Left cardiac atrium (tissue), 4 donors: ENCODE data around the gene SNRPA. TPM values are rescaled to one million over a fixed set of nuclear protein-coding genes. Genes with fewer than 3 reads are reported as not detected.
A peak's percentile ranks its signal among the peaks of the same experiment; 100 is the strongest.
"Not testable (repeated sequence)": the region's sequence is repeated elsewhere in the genome, so short reads cannot be mapped to it uniquely, and the experiment has no call there.

Experiments
- ATAC-seq, 2 donors: fragments of 200-7000 bp; cut with Tn5 transposase; one replicate each; pipeline ENCODE4 v1.9.1; 2020; ENCODE audit warnings: mild to moderate bottlenecking in 2 of 2, moderate library complexity in 2 of 2
- DNase-seq: peaks from one replicate; pipeline ENCODE4 v3.0.0-alpha.2; 2020
- intact Hi-C, 2 donors: fragments of 100-400 bp; cut with DNase I; formaldehyde crosslinking; loops; one replicate each; pipeline versions ENCODE4 v1.14.1 to v1.15.1; 2022 to 2023
- total RNA-seq, 2 donors: library from RNA; stranded (reverse); fragmentation: NEBNext Ultra II Directional; extraction: Animal tissue kit (Norgen Biotek cat#: 25700); gene quantifications; one replicate each; pipeline ENCODE4 v1.2.1, GENCODE V29; 2021
- donor health status: DM: no; HTN: yes; CAD: no.
- donor health status: DM: no; HTN: yes; CAD: no; lungs with severe emphysema.
- donor health status: DM: yes; HTN: yes; CAD: no.
- donor health status: Dilated cardiomyopathy.

Gene SNRPA
- total RNA-seq, 2 donors from 2014 or later: 23.1 to 34.9 TPM

GRCh38 chr19:40717880-40718773 lies 32.9 kb upstream of the SNRPA start:
- intact Hi-C loops: loop anchor here (5.0 kb wide), 2 partner anchors 34 to 84 kb away; partner anchors contain the start of genes ACTMAP (in 1 of the 2) and SNRPA (in 1 of the 2)

GRCh38 chr19:40718774-40719391 lies 32.1 kb upstream of the SNRPA start:
- ATAC-seq (no peak), DNase-seq (peak; percentile 57)
- intact Hi-C loops: loop anchor here (5.0 kb wide), 2 partner anchors 33 to 83 kb away; partner anchors contain the start of genes ACTMAP (in 1 of the 2) and SNRPA (in 1 of the 2)

More at GRCh38 chr19:40717880-40718773, 32.9 kb upstream of the SNRPA start:
- ATAC-seq (no peak), DNase-seq (peak; percentile 66)

DNA sequence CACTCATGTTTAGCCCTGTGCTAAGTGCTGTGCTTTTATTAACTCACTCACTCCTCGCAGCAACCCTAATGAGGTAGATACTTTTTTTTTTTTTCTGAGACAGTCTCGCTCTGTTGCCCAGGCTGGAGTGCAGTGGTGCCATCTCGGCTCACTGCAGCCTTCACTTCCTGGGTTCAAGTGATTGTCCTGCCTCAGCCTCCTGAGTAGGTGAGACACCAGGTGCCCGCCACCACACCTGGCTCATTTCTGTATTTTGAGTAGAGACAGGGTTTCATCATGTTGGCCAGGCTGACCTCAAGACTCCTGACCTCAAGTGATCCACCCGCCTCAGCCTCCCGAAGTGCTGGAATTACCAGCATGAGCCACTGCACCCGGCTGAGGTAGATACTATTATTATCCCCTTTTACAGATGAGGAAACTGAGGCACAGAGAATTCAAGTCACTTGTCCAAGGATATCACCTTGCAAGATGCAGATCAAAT lies 31.5 kb upstream of the SNRPA start:
- DNase-seq (no peak), ATAC-seq (no peak)
- intact Hi-C loops: loop anchor here (5.0 kb wide), 2 partner anchors 33 to 83 kb away; partner anchors contain the start of genes ACTMAP (in 1 of the 2) and SNRPA (in 1 of the 2)

- DNase-seq (no peak), ATAC-seq (no peak)
- intact Hi-C loops: no loop called here
These were observed 29.9 kb upstream of the SNRPA start for GRCh38 chr19:40721140-40721486.

DNA sequence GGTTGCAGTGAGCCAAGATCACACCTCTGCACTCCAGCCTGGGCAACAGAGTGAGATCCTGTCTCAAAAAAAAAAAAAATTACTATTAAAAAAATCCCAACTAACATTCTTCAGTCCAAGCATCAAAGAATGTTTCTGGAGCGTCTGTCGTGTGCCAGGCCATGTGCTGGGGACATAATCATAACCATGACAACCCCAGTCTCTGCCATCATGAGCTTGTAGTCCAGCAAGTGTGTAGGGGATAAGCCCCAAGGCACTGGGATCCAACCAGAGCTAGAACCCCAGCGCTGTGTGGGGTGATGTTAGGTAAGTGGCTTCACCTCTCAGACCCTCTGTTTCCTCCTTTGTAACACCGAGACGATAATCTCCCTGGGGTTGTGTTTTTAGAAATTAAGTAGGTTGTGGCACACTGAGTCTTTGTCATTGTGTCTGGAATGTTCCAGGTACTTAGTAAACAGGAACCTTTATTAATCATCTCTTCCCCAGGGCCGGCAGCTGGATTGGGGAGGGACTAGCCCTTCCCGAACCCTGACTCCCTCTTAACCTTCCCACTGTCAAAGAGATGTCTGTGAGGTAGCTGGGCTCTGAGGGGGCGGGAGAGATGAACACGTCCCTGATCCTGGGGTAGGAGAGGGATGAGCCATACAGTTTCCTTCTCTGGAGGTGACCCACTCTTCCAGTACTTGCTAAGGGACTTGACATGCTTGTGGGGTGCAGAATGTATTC lies 28.9 kb upstream of the SNRPA start:
- no peak for DNase-seq
- no peak for ATAC-seq
- intact Hi-C loops: no loop called here

DNA sequence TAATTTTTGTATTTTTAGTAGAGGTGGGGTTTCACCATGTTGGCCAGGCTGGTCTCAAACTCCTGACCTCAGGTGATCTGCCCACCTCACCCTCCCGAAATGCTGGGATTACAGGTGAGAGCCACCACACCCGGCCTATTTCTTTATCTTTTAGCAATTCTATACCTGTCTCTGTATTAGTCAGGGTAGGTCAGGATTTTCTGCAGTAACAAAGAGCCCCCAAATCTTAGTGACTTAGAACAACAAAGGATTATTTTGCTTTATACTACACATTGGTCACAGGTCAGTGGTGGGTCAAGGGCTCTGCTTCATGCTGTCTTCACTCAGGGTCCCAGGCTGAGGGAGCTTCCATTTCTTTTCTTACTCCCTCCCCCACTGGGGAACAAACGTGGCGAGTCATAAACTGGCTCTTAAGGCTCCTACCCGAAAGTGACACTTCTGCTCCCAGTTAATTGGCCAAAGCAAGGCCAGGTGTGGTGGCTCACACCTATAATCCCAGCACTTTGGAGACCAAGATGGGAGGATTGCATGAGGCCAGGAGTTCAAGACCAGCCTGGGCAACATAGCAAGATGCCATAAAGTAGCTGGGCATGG lies 27.2 kb upstream of the SNRPA start:
- intact Hi-C loops: no loop called here
- ATAC-seq: no peak
- no peak for DNase-seq

DNA sequence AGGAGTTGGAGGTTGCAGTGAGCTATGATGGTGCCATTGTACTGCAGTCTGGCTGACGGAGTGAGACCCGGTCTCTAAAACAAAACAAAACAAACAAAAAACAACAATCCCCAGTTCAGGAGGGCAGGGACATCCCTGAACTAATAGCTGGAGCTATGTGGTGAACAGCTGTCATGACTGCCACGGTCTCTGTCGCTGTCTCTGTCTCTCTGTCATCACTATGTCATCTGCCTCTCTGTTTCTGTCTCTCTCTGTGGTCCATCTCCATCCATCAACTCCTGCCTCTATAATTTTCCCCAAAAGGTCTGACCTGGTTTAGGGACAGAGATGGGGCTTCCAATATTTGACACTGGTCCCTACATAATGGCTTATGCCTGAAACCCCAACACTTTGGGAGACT lies 26.7 kb upstream of the SNRPA start:
- DNase-seq: no peak
- ATAC-seq: no peak
- intact Hi-C loops: no loop called here

GRCh38 chr19:40724855-40725254 lies 26.1 kb upstream of the SNRPA start:
- ATAC-seq (no peak), DNase-seq (no peak)
- intact Hi-C loops: no loop called here

DNA sequence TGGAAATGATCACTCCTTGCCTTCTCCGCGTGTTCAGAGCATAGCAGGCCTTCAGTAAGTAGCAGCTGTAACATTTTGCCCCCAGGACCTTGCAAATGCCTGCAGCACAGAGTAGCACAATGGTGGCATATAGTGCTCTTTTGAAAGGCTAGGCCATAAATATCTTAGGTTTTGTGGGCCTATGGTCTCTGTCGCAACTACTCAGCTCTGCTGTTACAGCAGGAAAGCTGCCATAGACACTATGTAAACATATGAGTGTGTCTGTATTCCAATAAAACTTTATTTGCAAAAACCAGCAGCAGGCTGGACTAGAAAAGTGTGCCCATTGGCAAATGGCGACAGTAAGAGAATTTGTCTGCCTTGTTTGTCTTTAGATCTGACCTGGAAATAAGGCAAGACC lies 24.7 kb upstream of the SNRPA start:
- DNase-seq (no peak), ATAC-seq (no peak)
- intact Hi-C loops: no loop called here

DNA sequence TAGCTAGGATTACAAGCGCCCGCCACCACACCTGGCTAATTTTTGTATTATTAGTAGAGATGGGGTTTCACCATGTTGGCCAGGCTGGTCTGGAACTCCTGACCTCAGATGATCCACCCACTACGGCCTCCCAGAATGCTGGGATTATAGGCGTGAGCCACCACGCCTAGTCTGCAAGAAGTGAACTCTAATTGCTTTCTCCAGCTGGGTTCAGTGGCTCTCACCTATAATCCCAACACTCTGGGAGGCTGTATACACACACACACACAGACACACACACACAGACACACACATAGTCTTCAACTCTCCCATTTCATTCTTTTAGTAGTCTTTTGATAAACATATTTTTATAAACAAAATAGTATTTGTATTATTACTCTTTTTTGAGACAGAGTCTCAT lies 20.9 kb upstream of the SNRPA start:
- ATAC-seq, intact Hi-C loops, DNase-seq: not testable (repeated sequence)

DNA sequence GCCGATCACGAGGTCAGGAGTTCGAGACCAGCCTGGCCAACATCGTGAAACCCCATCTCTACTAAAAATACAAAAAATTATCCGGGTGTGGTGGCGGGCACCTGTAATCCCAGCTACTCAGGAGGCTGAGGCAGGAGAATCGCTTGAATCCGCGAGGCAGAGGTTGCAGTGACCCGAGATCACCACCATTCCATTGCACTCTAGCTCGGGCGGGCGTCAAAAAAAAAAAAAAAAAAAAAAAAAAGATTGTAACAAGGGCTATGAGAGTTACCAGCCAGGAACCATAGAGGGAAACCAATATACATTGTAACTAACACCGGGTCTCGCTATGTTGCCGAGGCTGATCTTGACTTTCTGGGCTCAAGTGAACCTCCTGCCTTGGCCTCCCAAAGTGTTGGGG lies 18.7 kb upstream of the SNRPA start:
- ATAC-seq, DNase-seq, intact Hi-C loops: not testable (repeated sequence)

DNA sequence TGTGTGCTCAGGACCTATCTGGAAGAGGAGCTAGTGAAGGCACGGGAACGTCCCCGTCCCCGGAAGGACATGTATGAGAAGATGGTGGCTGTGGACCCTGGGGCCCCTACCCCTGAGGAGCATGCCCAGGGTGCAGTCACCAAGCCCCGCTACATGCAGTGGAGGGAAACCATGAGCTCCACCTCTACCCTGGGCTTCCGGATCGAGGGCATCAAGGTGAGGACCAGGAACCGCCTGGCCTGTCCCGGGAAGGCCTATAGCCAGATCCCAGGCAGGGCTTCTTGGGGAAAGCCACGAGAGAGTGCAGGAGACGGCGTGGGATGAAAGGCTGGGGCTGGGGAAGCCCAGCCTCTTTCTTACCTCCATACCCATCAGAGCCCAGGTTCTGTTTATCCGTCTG lies 17.9 kb upstream of the SNRPA start:
- ATAC-seq (no peak), DNase-seq (no peak)
- intact Hi-C loops: no loop called here

- DNase-seq: no peak
- intact Hi-C loops: no loop called here
- ATAC-seq: no peak
These were observed 15.8 kb upstream of the SNRPA start for GRCh38 chr19:40735013-40735771.

DNA sequence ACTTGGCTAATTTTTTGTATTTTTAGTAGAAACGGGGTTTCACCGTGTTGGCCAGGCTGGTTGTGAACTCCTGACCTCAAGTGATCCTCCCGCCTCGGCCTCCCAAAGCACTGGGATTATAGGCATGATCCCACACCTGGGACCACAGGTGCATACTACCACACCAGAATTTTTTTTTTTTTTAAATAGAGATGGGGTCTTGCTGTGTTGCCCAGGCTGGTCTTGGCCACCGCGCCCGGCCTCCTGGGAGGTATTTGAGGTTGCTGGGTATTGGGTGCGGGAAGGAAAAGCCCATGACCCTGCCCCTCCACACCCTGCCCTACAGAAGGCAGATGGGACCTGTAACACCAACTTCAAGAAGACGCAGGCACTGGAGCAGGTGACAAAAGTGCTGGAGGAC lies 14.3 kb upstream of the SNRPA start:
- intact Hi-C loops: no loop called here
- no peak for DNase-seq
- ATAC-seq: no peak

DNA sequence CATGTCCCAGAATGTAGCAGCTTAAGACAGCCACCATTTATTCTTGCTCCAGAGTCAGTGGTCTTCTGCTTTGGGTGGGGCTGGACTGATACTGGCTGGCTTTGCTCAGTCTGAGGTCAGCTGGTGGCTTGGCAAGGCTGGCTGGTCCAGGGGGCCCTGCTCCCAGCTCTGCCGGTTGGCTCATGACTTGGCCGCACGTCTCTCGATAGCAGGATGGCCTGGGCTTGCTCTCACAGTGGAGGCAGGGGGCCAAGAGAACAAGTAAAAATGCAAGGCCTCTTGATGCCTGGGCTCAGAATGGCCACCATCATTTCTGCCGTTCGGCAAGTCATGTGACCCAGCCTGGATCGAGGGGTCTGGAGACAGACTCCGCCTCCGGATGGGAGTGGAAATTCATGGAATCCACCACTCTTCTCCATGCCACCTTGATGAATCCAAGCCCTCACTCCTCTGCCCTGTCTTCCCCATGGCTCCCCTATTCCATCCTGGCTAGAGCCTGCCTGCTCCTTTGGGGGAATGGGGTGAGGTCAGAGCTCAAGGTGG lies 13.8 kb upstream of the SNRPA start:
- ATAC-seq: no peak
- intact Hi-C loops: no loop called here

DNA sequence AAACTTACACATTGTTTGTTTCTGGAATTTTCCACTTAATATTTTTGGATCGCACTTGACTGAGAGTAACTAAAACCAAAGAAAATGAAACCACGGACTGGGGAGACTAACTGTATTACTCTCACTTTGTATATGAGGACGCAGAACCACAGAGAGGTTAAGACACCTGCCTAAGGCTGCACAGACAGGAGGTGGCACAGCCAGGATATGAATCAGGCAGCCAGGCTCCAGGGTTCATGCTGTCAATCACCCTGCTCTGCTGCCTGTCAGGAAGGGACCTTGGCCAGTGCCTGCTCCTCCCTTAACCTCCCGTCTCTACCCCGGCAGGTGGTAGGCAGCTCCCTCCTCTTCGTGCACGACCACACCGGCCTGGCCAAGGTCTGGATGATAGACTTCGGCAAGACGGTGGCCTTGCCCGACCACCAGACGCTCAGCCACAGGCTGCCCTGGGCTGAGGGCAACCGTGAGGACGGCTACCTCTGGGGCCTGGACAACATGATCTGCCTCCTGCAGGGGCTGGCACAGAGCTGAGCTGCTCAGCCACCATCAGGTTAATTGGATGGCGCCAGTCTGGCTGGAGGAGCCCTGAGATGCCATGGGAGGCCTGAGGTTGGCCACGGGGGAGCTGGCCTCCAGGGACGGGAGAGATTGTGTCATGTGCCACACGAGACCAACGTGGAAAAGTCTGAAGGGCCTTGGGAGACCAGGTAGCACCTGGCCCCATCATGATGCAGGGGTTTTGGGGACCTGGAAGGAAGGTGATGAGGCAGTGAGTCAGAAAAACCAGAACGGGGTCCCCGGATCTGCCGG lies 11.8 kb upstream of the SNRPA start:
- intact Hi-C loops: no loop called here
- DNase-seq (no peak), ATAC-seq (no peak)

More for the DNA sequence above, 13.8 kb upstream of the SNRPA start:
- DNase-seq: no peak
